ENCODE data around the gene PTDSS2. TPM values are rescaled to one million over a fixed set of nuclear protein-coding genes. Genes with fewer than 3 reads are reported as not detected.

The PTDSS2 gene
- total and polyA plus RNA-seq, 2 of the 13 experiments (the other 11 are each of a cell fraction or from before 2014, with no cell fraction given), result 21.7 to 26.4 TPM

GRCh38 chr11:409600-410483, 40.2 kb upstream of the PTDSS2 start (continued):
- TF ChIP-seq AKNA (CRISPR knock-in tag; IDR thresholded peaks at IDR 0.05; ENCODE audit: borderline replicate concordance), result no peak
- peak; percentile 24; the same call in 1 of the 2 replicates for TF ChIP-seq BORCS8-MEF2B (CRISPR knock-in tag; IDR thresholded peaks at IDR 0.05)
- TF ChIP-seq, protein P1, sequence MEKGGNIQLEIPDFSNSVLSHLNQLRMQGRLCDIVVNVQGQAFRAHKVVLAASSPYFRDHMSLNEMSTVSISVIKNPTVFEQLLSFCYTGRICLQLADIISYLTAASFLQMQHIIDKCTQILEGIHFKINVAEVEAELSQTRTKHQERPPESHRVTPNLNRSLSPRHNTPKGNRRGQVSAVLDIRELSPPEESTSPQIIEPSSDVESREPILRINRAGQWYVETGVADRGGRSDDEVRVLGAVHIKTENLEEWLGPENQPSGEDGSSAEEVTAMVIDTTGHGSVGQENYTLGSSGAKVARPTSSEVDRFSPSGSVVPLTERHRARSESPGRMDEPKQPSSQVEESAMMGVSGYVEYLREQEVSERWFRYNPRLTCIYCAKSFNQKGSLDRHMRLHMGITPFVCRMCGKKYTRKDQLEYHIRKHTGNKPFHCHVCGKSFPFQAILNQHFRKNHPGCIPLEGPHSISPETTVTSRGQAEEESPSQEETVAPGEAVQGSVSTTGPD (CRISPR knock-in tag; IDR thresholded peaks at IDR 0.05), result no peak
- 0 out of 2 replicates have a peak, but pooled peaks have one; percentile 21 for TF ChIP-seq PPARG (CRISPR knock-in tag; conservative IDR thresholded peaks at IDR 0.05)
- TF ChIP-seq ZNF670 (CRISPR knock-in tag; IDR thresholded peaks at IDR 0.05; ENCODE audit: borderline replicate concordance), result no peak; the same call in 1 of the 2 replicates
- 0 out of 2 replicates have a peak, but pooled peaks have one; percentile 42 for TF ChIP-seq RFXAP (CRISPR knock-in tag; IDR thresholded peaks at IDR 0.05; ENCODE audit: borderline replicate concordance)
- 0 out of 4 replicates have a peak, but pooled peaks of 1 of the 2 experiments have one; percentile 26 for TF ChIP-seq NR2F1 (CRISPR knock-in tag; IDR thresholded peaks at IDR 0.05)
- TF ChIP-seq ZNF747 (CRISPR knock-in tag; IDR thresholded peaks at IDR 0.05; ENCODE audit: borderline replicate concordance), result no peak; the same call in 1 of the 2 replicates
- no peak for TF ChIP-seq NFE2 (CRISPR knock-in tag; IDR thresholded peaks at IDR 0.05)
- 0 out of 2 replicates have a peak, but pooled peaks have one; percentile 57 for TF ChIP-seq ELF3 (CRISPR knock-in tag; IDR thresholded peaks at IDR 0.05)
- TF ChIP-seq ESRRA (CRISPR knock-in tag; IDR thresholded peaks at IDR 0.05; ENCODE audit: low read depth), result peak; percentile 78
- peak; percentile 26; the same call in 1 of the 2 replicates for TF ChIP-seq REXO4 (CRISPR knock-in tag; IDR thresholded peaks at IDR 0.05; ENCODE audit: borderline replicate concordance)
- peak; percentile 78 for TF ChIP-seq ZNF800 (CRISPR knock-in tag; IDR thresholded peaks at IDR 0.05)
- TF ChIP-seq, protein P2, sequence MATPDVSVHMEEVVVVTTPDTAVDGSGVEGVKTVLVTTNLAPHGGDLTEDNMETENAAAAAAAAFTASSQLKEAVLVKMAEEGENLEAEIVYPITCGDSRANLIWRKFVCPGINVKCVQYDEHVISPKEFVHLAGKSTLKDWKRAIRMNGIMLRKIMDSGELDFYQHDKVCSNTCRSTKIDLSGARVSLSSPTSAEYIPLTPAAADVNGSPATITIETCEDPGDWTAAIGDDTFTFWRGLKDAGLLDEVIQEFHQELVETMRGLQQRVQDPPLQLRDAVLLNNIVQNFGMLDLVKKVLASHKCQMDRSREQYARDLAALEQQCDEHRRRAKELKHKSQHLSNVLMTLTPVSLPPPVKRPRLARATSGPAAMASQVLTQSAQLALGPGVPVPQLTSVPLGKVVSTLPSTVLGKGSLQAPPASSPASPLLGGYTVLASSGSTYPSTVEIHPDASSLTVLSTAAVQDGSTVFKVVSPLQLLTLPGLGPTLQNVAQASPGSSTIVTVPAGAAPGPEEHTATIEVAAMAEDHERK (CRISPR knock-in tag; IDR thresholded peaks at IDR 0.05; ENCODE audit: low read depth), result no peak
- no peak for TF ChIP-seq HMG20B (CRISPR knock-in tag; conservative IDR thresholded peaks at IDR 0.05)
- TF ChIP-seq ZNF556 (CRISPR knock-in tag; IDR thresholded peaks at IDR 0.05; ENCODE audit: borderline replicate concordance), result peak; percentile 64; the same call in 1 of the 2 replicates
